Gastrocnemius medialis (tissue), 4 donors: ENCODE results near the gene AGPAT3. TPM values are rescaled to one million over a fixed set of nuclear protein-coding genes. Genes with fewer than 3 reads are reported as not detected.

Experiments
- ATAC-seq, 2 donors: fragments of 150-250 bp; one replicate each; pipeline ENCODE4 v1.9.1; 2016
- DNase-seq, 2 donors: peaks; one replicate each; pipeline ENCODE4 v3.0.0-alpha.2; 2019
- H3K27ac ChIP-seq, 4 donors: fragments of 200-600 bp; sonication (generic); 1 replicate in 1 of 4; 2 replicates in 3 of 4; pipeline ENCODE4 v1.5.1; 2016 to 2018; ENCODE audit warnings: mild to moderate bottlenecking in 2 of 4, moderate library complexity in 1 of 4
- H3K27me3 ChIP-seq, 3 donors: fragments of 200-600 bp; sonication (generic) in 2 of 3; 1 replicate in 1 of 3; 2 replicates in 2 of 3; pipeline versions ENCODE4 v1.5.1 to v1.6.0; 2016 to 2019; ENCODE audit warnings: mild to moderate bottlenecking in 1 of 3, moderate library complexity in 1 of 3
- H3K36me3 ChIP-seq, 2 donors: fragments of 200-600 bp; sonication (generic) in 1 of 2; one replicate each; pipeline ENCODE4 v1.5.1; 2017 to 2018
- H3K4me1 ChIP-seq, 2 donors: fragments of 200-600 bp; sonication (generic) in 1 of 2; one replicate each; pipeline ENCODE4 v1.5.1; 2016 to 2017; ENCODE audit warnings: mild to moderate bottlenecking in 2 of 2
- H3K4me3 ChIP-seq, 4 donors: fragments of 200-600 bp; sonication (generic) in 3 of 4; 1 replicate in 1 of 4; 2 replicates in 3 of 4; pipeline ENCODE4 v1.5.1; 2016 to 2019; ENCODE audit warnings: mild to moderate bottlenecking in 2 of 4
- H3K9me3 ChIP-seq, 3 donors: fragments of 200-600 bp; sonication (generic) in 2 of 3; 1 replicate in 1 of 3; 2 replicates in 2 of 3; pipeline ENCODE4 v1.5.1; 2016 to 2019
- POLR2A ChIP-seq, 2 donors: fragments of 450-650 bp; IDR thresholded peaks; one replicate each; pipeline ENCODE4 v1.6.1; 2017; ENCODE audit warnings: antibody characterized with exemption in 2 of 2, mild to moderate bottlenecking in 2 of 2, moderate library complexity in 2 of 2
- in situ Hi-C, 4 donors: fragments of 200-750 bp; cut with MboI; loops; one replicate each; pipeline versions ENCODE4 v1.15.0 to v1.8.0; 2017; ENCODE audit warnings: low sequenced_read_pairs in 4 of 4
- intact Hi-C: fragments of 100-400 bp; cut with DNase I; formaldehyde crosslinking; loops from one replicate; pipeline ENCODE4 v1.15.1; 2023; ENCODE audit warnings: low total_unique reads
- total RNA-seq, 4 donors: library from RNA; depleted of rRNA; stranded (reverse); fragments of >200 nt; gene quantifications; one replicate each; pipeline versions ENCODE4 v1.1.0 to v1.2.3, GENCODE V29; 2016
- TF ChIP-seq, protein P1 (sequence below), 5 experiments: fragments of 450-650 bp in 3 of 5; fragments of 200-600 bp in 2 of 5; sonication (generic) in 2 of 5; IDR thresholded peaks in 4 of 5; conservative IDR thresholded peaks in 1 of 5; 1 replicate in 4 of 5; 2 replicates in 1 of 5; pipeline ENCODE4 v1.5.1; 2016 to 2019; ENCODE audit warnings: antibody characterized with exemption in 5 of 5, mild to moderate bottlenecking in 3 of 5, moderate library complexity in 3 of 5

AGPAT3 gene
- total RNA-seq, 4 donors from 2014 or later, result 44.2 to 102 (median 59.3) TPM

DNA sequence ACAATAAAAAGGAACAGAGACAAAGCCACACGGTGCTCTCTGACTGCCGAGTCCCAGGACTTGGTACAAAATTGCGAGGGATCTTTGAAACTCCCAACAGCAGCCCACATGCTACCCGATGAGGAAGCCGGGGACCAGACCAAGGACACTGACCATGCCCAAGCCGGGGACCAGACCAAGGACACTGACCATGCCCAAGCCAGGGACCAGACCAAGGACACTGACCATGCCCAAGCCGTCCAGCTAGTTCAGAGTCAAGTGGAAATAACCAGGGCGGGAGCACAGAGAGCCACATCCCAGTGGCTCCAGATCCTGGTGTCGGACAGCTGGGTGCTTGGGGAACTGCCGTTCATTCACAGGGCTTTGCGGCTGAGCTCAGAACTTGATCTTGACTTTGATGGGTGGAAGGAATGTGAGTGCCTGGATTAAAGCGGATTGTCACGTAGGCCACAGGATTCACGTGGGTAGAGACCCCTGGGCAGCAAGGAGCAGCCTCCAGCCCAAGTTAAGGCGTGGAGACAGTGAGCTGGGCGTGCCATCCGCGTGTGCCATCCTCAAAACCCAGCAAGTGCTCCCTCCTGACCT is 130.6 kb downstream of the AGPAT3 start:
- Histone ChIP-seq H3K36me3 (no peaks in the 10 kb centered on the region), H3K27me3 (no peaks in the 10 kb centered on the region), H3K4me1 (no peaks in the 10 kb centered on the region), H3K27ac (no peak overlapping the region), H3K4me3 (no peak overlapping the region), H3K9me3 (no peaks in the 10 kb centered on the region)
- intact Hi-C loops (no loop called here), in situ Hi-C loops (no loop called here)
- no peak for DNase-seq
- TF ChIP-seq POLR2A (IDR thresholded peaks at IDR 0.05), result no peak
- TF ChIP-seq, protein P1, sequence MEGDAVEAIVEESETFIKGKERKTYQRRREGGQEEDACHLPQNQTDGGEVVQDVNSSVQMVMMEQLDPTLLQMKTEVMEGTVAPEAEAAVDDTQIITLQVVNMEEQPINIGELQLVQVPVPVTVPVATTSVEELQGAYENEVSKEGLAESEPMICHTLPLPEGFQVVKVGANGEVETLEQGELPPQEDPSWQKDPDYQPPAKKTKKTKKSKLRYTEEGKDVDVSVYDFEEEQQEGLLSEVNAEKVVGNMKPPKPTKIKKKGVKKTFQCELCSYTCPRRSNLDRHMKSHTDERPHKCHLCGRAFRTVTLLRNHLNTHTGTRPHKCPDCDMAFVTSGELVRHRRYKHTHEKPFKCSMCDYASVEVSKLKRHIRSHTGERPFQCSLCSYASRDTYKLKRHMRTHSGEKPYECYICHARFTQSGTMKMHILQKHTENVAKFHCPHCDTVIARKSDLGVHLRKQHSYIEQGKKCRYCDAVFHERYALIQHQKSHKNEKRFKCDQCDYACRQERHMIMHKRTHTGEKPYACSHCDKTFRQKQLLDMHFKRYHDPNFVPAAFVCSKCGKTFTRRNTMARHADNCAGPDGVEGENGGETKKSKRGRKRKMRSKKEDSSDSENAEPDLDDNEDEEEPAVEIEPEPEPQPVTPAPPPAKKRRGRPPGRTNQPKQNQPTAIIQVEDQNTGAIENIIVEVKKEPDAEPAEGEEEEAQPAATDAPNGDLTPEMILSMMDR (IDR thresholded peaks at IDR 0.05 in 4 of 5, conservative IDR thresholded peaks at IDR 0.05 in 1 of 5), result no peak
- ATAC-seq, result no peak

DNA sequence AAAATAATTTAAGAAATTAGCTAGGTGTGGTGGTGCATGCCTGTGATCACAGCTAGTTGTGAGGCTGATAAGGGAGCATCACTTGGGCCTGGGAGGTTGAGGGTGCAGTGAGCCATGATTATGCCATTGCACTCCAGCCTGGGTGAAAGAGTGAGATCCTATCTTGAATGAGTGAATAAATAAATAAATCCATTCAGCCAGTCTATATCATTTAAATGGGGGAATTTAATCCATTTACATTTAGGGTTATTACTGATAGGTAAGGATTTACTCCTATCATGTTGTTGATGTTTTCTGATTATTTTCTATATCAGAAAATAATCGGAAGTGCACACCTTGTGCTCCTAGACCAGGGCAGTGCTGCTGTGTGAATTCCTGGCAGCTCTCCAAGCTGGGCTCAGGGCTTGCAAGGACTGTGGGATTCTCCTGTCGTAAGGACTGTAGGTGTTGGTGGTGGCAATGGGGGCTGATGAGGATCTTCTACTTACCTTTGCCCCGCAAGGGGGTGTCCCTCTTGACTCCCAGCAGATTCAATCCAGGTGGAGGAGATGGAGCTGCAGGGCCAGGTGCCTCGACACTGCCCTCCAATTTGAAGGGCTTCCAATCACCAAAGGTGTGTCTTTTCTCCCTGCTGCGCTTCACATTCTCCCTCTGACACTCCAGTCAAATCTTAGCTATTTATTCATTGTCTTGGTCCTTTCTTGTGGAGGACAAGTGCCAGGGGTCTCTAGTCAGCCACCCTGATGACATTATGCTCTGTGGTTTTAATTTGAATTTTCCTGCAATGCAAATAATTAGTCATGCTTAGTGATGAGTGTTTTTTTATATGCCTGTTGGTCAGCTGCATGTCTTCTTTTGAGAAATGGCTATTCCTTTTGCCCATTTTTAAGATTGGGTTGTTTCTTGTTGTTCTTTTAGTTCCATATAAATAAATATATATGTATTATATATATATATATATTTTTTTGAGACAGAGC is 133.0 kb downstream of the AGPAT3 start:
- Histone ChIP-seq H3K4me1 (no peaks in the 10 kb centered on the region), H3K4me3 (no peak overlapping the region), H3K36me3 (no peaks in the 10 kb centered on the region), H3K9me3 (no peaks in the 10 kb centered on the region), H3K27me3 (no peaks in the 10 kb centered on the region), H3K27ac (no peak overlapping the region)
- no peak for DNase-seq
- no peak for ATAC-seq
- in situ Hi-C loops (no loop called here), intact Hi-C loops (no loop called here)
- no peak for TF ChIP-seq POLR2A (IDR thresholded peaks at IDR 0.05)
- TF ChIP-seq, protein P1 (IDR thresholded peaks at IDR 0.05 in 4 of 5, conservative IDR thresholded peaks at IDR 0.05 in 1 of 5), result no peak

DNA sequence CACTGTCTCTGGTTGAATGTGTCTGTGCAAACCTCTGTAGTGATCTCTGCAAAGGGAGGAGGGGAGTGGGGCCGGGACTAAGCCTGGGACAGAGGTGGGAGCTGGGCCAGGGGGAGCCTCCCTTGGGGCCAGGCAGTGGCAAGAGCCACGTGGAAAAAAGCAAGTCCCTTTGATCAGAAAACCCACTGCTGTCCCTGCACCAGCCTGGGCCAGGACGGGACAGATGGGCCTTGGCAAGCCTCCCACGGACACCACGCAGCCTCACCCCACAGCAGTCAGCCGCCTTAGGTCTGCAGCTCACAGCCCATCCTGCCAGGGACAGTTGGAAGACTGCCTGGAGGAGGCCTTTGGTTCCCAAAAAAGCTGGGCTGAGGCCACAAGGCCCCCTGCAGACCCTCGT is 135.3 kb downstream of the AGPAT3 start:
- in situ Hi-C loops, result no loop called here
- intact Hi-C loops, result no loop called here
- ATAC-seq, result no peak

DNA sequence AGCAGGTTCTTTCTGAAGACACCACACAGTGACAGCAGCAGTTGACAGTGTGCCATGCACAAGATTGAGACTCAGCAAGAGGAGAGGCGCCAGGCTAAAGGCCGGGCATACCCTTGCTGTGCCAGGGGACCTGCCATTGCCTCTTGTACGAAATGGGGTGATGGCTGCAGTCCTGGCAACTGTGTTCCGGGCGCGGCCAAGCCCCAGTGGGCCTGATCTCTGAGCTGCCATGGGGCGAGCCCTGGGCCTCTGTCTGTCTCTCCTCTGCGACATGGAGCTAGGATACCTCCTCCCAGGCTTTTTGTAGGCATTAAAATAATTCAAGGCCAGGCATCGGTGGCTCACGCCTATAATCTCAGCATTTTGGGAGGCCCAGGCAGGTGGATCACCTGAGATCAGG is 137.5 kb downstream of the AGPAT3 start:
- no peak overlapping the region for H3K4me3 ChIP-seq
- ATAC-seq (no peak), DNase-seq (no peak)
- H3K36me3 ChIP-seq, result no peaks in the 10 kb centered on the region
- no peaks in the 10 kb centered on the region for H3K27me3 ChIP-seq
- H3K9me3 ChIP-seq, result no peaks in the 10 kb centered on the region
- no peaks in the 10 kb centered on the region for H3K4me1 ChIP-seq
- in situ Hi-C loops (no loop called here), intact Hi-C loops (no loop called here)
- H3K27ac ChIP-seq, result no peak overlapping the region
- TF ChIP-seq, protein P1 (IDR thresholded peaks at IDR 0.05 in 4 of 5, conservative IDR thresholded peaks at IDR 0.05 in 1 of 5), result no peak
- no peak for TF ChIP-seq POLR2A (IDR thresholded peaks at IDR 0.05)

More for the DNA sequence above, 135.3 kb downstream of the AGPAT3 start:
- H3K27me3 ChIP-seq, result no peaks in the 10 kb centered on the region
- no peak overlapping the region for H3K27ac ChIP-seq
- TF ChIP-seq, protein P1 (IDR thresholded peaks at IDR 0.05 in 4 of 5, conservative IDR thresholded peaks at IDR 0.05 in 1 of 5), result no peak
- TF ChIP-seq POLR2A (IDR thresholded peaks at IDR 0.05), result no peak
- no peak overlapping the region for H3K4me3 ChIP-seq
- DNase-seq, result no peak
- H3K9me3 ChIP-seq, result no peaks in the 10 kb centered on the region
- no peaks in the 10 kb centered on the region for H3K4me1 ChIP-seq
- H3K36me3 ChIP-seq, result no peaks in the 10 kb centered on the region
